ENCODE results near the gene ADAM15.

GRCh38 chr1:155052439-155053395 lies 1.6 kb downstream of the ADAM15 start:
- TF ChIP-seq CTCF (IDR thresholded peaks at IDR 0.05) (peak in 3 of 4 experiments; percentile 17 to 37 (median 18)), EP300 (IDR thresholded peaks at IDR 0.05) (no peak), POLR2AphosphoS5 (IDR thresholded peaks at IDR 0.05) (no peak)
